Trophoblast cell (in vitro differentiated cells and primary cell): ENCODE data around the gene CSMD2.

ENCODE experiments used
- DNase-seq, 2 donors: peaks; one replicate each; pipeline ENCODE4 v3.0.0-alpha.2; 2016
- H2AFZ ChIP-seq: 2 replicates; pipeline ENCODE4 v1.6.1; 2013; ENCODE audit warnings: low read length, moderate library complexity, mild to moderate bottlenecking; ENCODE audit not compliant: insufficient read depth, poor library complexity
- H2AK5ac ChIP-seq: 2 replicates; pipeline ENCODE4 v1.6.1; 2013; ENCODE audit warnings: mild to moderate bottlenecking, low read length
- H2BK120ac ChIP-seq: 2 replicates; pipeline ENCODE4 v1.6.1; 2013; ENCODE audit warnings: low read length, mild to moderate bottlenecking, moderate library complexity; ENCODE audit not compliant: insufficient read depth, poor library complexity
- H2BK12ac ChIP-seq: 2 replicates; pipeline ENCODE4 v1.6.1; 2013; ENCODE audit warnings: mild to moderate bottlenecking, low read length, moderate library complexity
- H2BK5ac ChIP-seq: 2 replicates; pipeline ENCODE4 v1.6.1; 2013; ENCODE audit warnings: low read length, low read depth, moderate library complexity, mild to moderate bottlenecking; ENCODE audit not compliant: poor library complexity
- H3K14ac ChIP-seq: 2 replicates; pipeline ENCODE4 v1.6.1; 2013; ENCODE audit warnings: mild to moderate bottlenecking, low read length
- H3K18ac ChIP-seq: 2 replicates; pipeline ENCODE4 v1.6.1; 2013; ENCODE audit warnings: mild to moderate bottlenecking, low read length
- H3K23ac ChIP-seq: 2 replicates; pipeline ENCODE4 v1.6.1; 2013; ENCODE audit warnings: low read length
- H3K27ac ChIP-seq: 2 replicates; pipeline ENCODE4 v1.5.1; 2013; ENCODE audit warnings: low read depth, mild to moderate bottlenecking, inconsistent platforms, low read length, moderate library complexity
- H3K27me3 ChIP-seq: 2 replicates; pipeline ENCODE4 v1.6.1; 2013; ENCODE audit warnings: inconsistent platforms, mild to moderate bottlenecking, low read length, moderate library complexity; ENCODE audit not compliant: insufficient read depth
- H3K36me3 ChIP-seq, 2 experiments: 1 replicate in 1 of 2; 2 replicates in 1 of 2; pipeline ENCODE4 v1.6.1; 2013; ENCODE audit warnings: low read length in 2 of 2, mild to moderate bottlenecking in 2 of 2, moderate library complexity in 1 of 2; ENCODE audit not compliant: insufficient read depth in 2 of 2, control insufficient read depth in 1 of 2
- H3K4ac ChIP-seq: 2 replicates; pipeline ENCODE4 v1.6.1; 2013; ENCODE audit warnings: low read depth, mild to moderate bottlenecking, low read length, moderate library complexity
- H3K4me1 ChIP-seq, 2 experiments: 1 replicate in 1 of 2; 2 replicates in 1 of 2; pipeline ENCODE4 v1.6.1; 2013; ENCODE audit warnings: low read length in 2 of 2, mild to moderate bottlenecking in 2 of 2, moderate library complexity in 1 of 2; ENCODE audit not compliant: insufficient read depth in 2 of 2, control insufficient read depth in 1 of 2
- H3K4me2 ChIP-seq: 2 replicates; pipeline ENCODE4 v1.6.1; 2013; ENCODE audit warnings: inconsistent platforms, mild to moderate bottlenecking, low read length, moderate library complexity
- H3K4me3 ChIP-seq: 2 replicates; pipeline ENCODE4 v1.5.1; 2013; ENCODE audit warnings: mild to moderate bottlenecking, low read depth, low read length, inconsistent platforms
- H3K79me1 ChIP-seq: one replicate; pipeline ENCODE4 v1.6.1; 2013; ENCODE audit warnings: low read length
- H3K79me2 ChIP-seq: 2 replicates; pipeline ENCODE4 v1.6.1; 2013; ENCODE audit warnings: low read length, mild to moderate bottlenecking; ENCODE audit not compliant: control insufficient read depth, insufficient read depth, poor library complexity
- H3K9ac ChIP-seq: 2 replicates; pipeline ENCODE4 v1.6.1; 2013; ENCODE audit warnings: mild to moderate bottlenecking, low read length
- H3K9me3 ChIP-seq: 2 replicates; pipeline ENCODE4 v1.6.1; 2013; ENCODE audit warnings: low read depth, mild to moderate bottlenecking, control low read depth, inconsistent platforms, low read length; ENCODE audit not compliant: insufficient read depth
- H4K12ac ChIP-seq: 2 replicates; pipeline ENCODE4 v1.6.1; 2013; ENCODE audit warnings: low read depth, mild to moderate bottlenecking, low read length, moderate library complexity
- H4K8ac ChIP-seq: 2 replicates; pipeline ENCODE4 v1.6.1; 2013; ENCODE audit warnings: low read depth, mild to moderate bottlenecking, low read length, moderate library complexity
- H4K91ac ChIP-seq: one replicate; pipeline ENCODE4 v1.6.1; 2013; ENCODE audit warnings: low read depth, mild to moderate bottlenecking, low read length, moderate library complexity
- WGBS: extraction: QIAGEN DNeasy Blood & Tissue Kit; methylation state at CpG from one replicate; pipeline ENCODE4 v1.1.7; 2013; ENCODE audit warnings: missing lambda C conversion rate; ENCODE audit not compliant: insufficient read length, insufficient coverage; ENCODE audit errors: extremely low coverage; 5-methylcytosine and 5-hydroxymethylcytosine counted together

The CSMD2 gene

DNA sequence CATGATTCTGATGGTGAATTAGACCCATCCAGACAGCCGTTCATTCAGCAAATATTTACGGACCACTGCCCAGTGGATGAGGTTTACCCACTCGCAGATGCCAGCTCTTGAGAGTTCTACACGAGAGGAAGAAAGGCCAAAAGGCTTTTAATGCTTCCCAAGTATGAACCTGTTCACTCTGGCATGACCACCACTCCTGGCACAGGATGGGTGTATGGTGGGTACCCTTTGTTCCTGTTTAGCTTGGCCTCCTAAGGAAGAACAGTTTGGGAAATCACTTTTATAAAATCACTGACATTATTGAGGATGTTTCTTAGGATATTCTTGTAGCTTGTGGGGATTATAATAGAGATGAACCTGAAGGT, 233.9 kb downstream of the CSMD2 start:
- H3K4me1 ChIP-seq, result no peaks in the 10 kb centered on the region
- H2BK12ac ChIP-seq, result no peak overlapping the region
- H4K12ac ChIP-seq, result no peak overlapping the region
- no peaks in the 10 kb centered on the region for H3K27me3 ChIP-seq
- no peak overlapping the region for H3K27ac ChIP-seq
- H3K9me3 ChIP-seq, result peaks cover 3% of the 10 kb centered on the region
- H3K4me2 ChIP-seq, result no peak overlapping the region
- no peaks in the 10 kb centered on the region for H3K36me3 ChIP-seq
- H3K9ac ChIP-seq, result no peak overlapping the region
- no peak overlapping the region for H2BK5ac ChIP-seq
- no peak overlapping the region for H3K4me3 ChIP-seq
- H3K18ac ChIP-seq, result no peak overlapping the region
- H2BK120ac ChIP-seq, result no peak overlapping the region
- H3K4ac ChIP-seq, result no peak overlapping the region
- no peaks in the 10 kb centered on the region for H3K79me1 ChIP-seq
- no peak overlapping the region for H2AK5ac ChIP-seq
- no peak overlapping the region for H3K23ac ChIP-seq
- no peak overlapping the region for H3K14ac ChIP-seq
- H4K91ac ChIP-seq, result no peak overlapping the region
- H3K79me2 ChIP-seq, result no peaks in the 10 kb centered on the region
- H4K8ac ChIP-seq, result no peak overlapping the region
- DNase-seq, result no peak
- no peak overlapping the region for H2AFZ ChIP-seq
- no CpG with 5 or more reads among the region's 4 CpGs for WGBS

DNA sequence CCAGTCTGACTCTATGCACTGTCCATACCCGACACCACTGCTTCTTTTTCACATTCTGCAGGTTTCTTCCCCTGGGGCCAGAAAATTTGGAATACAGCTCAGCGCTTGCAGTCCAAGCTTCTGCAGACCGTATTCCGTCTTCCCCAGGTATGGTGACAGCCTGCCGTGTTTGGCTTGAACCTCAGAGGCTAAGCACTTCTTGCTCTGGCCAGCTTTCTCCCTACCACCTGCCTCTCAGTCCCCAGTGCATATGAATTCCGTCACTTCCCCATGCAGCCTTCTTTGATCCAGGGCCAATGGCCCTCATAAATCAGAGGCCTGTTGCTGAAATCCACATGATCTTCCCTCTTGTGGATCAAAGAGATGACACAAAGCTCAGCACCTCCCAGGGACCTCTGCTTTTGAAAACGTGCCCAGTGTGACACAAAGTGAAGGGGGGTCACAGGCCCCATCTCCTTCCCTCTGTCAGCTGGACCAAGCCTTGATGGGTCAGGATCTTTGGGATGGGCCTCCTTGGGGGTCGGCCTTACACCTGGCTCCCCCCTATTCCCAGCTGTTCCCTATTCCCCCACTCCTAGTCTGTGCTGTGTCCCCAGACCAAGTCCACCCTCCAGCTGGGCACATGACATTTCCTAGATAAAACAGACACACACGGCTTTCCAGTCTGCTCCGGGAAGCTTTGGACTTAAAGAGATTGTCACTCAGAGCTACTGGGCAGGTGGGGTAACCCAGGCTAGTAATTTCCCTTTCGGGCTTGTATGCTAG, 234.5 kb downstream of the CSMD2 start:
- Histone ChIP-seq H2BK120ac (no peak overlapping the region), H4K91ac (no peak overlapping the region), H3K79me1 (no peaks in the 10 kb centered on the region), H2BK5ac (no peak overlapping the region), H2BK12ac (no peak overlapping the region), H3K4me1 (no peaks in the 10 kb centered on the region), H3K18ac (no peak overlapping the region), H3K4me3 (no peak overlapping the region), H4K12ac (no peak overlapping the region), H3K9ac (no peak overlapping the region), H3K4ac (no peak overlapping the region), H3K23ac (no peak overlapping the region), H3K14ac (no peak overlapping the region), H2AK5ac (no peak overlapping the region), H3K27me3 (no peaks in the 10 kb centered on the region), H2AFZ (no peak overlapping the region), H3K79me2 (no peaks in the 10 kb centered on the region), H3K36me3 (no peaks in the 10 kb centered on the region), H3K9me3 (peaks cover 3% of the 10 kb centered on the region), H3K27ac (no peak overlapping the region), H4K8ac (no peak overlapping the region), H3K4me2 (no peak overlapping the region)
- no peak for DNase-seq
- whole genome bisulfite sequencing, result no CpG with 5 or more reads among the region's 11 CpGs

GRCh38 chr1:33928251-33928650, 236.8 kb downstream of the CSMD2 start:
- H2BK12ac ChIP-seq, result no peak overlapping the region
- H2BK5ac ChIP-seq, result no peak overlapping the region
- no peaks in the 10 kb centered on the region for H3K27me3 ChIP-seq
- no peak overlapping the region for H3K4ac ChIP-seq
- no peak overlapping the region for H3K9ac ChIP-seq
- H4K91ac ChIP-seq, result no peak overlapping the region
- no peak overlapping the region for H3K27ac ChIP-seq
- no peak overlapping the region for H3K4me2 ChIP-seq
- H3K79me1 ChIP-seq, result no peaks in the 10 kb centered on the region
- H2AFZ ChIP-seq, result no peak overlapping the region
- no peak overlapping the region for H2BK120ac ChIP-seq
- H2AK5ac ChIP-seq, result no peak overlapping the region
- H3K4me3 ChIP-seq, result no peak overlapping the region
- no peak overlapping the region for H4K12ac ChIP-seq
- no peak overlapping the region for H3K18ac ChIP-seq
- no peak overlapping the region for H4K8ac ChIP-seq
- peaks cover 4% of the 10 kb centered on the region for H3K9me3 ChIP-seq
- no peaks in the 10 kb centered on the region for H3K4me1 ChIP-seq
- H3K79me2 ChIP-seq, result no peaks in the 10 kb centered on the region
- H3K23ac ChIP-seq, result no peak overlapping the region
- no peak overlapping the region for H3K14ac ChIP-seq
- H3K36me3 ChIP-seq, result no peaks in the 10 kb centered on the region
- no peak for DNase-seq

DNA sequence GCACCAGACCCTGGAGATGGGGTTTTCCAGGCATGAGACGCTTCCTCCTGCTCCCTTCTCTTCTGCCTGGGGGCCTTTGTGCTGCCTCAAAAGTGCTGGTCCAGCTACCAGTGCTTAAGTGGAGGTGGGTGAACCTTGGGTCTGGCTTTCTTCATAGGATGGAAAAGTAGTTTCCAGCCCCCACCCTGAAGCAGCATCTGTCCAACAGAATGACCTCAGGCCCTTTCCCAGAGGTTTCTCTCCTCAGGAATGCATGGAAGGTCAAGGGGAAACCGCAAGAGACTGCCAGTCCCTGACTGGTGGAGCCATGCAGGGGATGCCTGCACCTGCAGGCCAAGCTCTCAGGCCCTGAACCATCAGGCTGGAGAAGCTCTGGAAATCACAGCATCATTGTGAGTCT, 237.3 kb downstream of the CSMD2 start:
- no peaks in the 10 kb centered on the region for H3K27me3 ChIP-seq
- WGBS, result no CpG with 5 or more reads among the region's 2 CpGs
- H3K18ac ChIP-seq, result no peak overlapping the region
- H3K4me1 ChIP-seq, result no peaks in the 10 kb centered on the region
- no peak overlapping the region for H2AFZ ChIP-seq
- H3K14ac ChIP-seq, result no peak overlapping the region
- no peak overlapping the region for H2BK12ac ChIP-seq
- H2BK5ac ChIP-seq, result no peak overlapping the region
- no peak overlapping the region for H3K4me2 ChIP-seq
- H3K27ac ChIP-seq, result no peak overlapping the region
- peak; percentile 30 to 31 for DNase-seq
- no peak overlapping the region for H2AK5ac ChIP-seq
- H3K9me3 ChIP-seq, result peaks cover 6% of the 10 kb centered on the region
- no peak overlapping the region for H3K23ac ChIP-seq
- H3K79me2 ChIP-seq, result no peaks in the 10 kb centered on the region
- H4K12ac ChIP-seq, result no peak overlapping the region
- H3K79me1 ChIP-seq, result no peaks in the 10 kb centered on the region
- no peaks in the 10 kb centered on the region for H3K36me3 ChIP-seq
- H3K4ac ChIP-seq, result no peak overlapping the region
- H2BK120ac ChIP-seq, result no peak overlapping the region
- H4K91ac ChIP-seq, result no peak overlapping the region
- H4K8ac ChIP-seq, result no peak overlapping the region
- H3K4me3 ChIP-seq, result no peak overlapping the region
- no peak overlapping the region for H3K9ac ChIP-seq
